Measurements from ENCODE around the gene MYO19. TPM values are rescaled to one million over a fixed set of nuclear protein-coding genes. Genes with fewer than 3 reads are reported as not detected.
A peak's percentile ranks its signal among the peaks of the same experiment; 100 is the strongest.

MYO19 gene
- total RNA-seq, 6 experiments from 2014 or later, result 20.6 to 40.5 (median 28.9) TPM

GRCh38 chr17:36550491-36551417 is 16.1 kb upstream of the MYO19 start:
- intact Hi-C loops (cut with DNase I), result no loop called here
- Histone ChIP-seq H3K9me3 (no peaks in the 10 kb centered on the region), H3K27me3 (no peaks in the 10 kb centered on the region), H3K36me3 (peaks cover 0 to 3% (median 2%) of the 10 kb centered on the region in 4 donors), H3K27ac (no peak overlapping the region), H3K4me3 (no peak overlapping the region), H3K4me1 (peaks cover 0 to 39% (median 11%) of the 10 kb centered on the region in 4 donors)
- ATAC-seq, result no peak
- no peak for DNase-seq
- no peak for TF ChIP-seq CTCF (IDR thresholded peaks at IDR 0.05)
- TF ChIP-seq POLR2A (IDR thresholded peaks at IDR 0.05), result no peak
- 64% methylated on average over 5 of the region's 8 CpGs for WGBS (ENCODE audit: insufficient coverage, low coverage, low lambda C conversion rate, missing lambda C conversion rate)

GRCh38 chr17:36547776-36548175 is 13.1 kb upstream of the MYO19 start:
- intact Hi-C loops (cut with DNase I), result loop anchor here in 1 of 2 donors (10.0 kb wide), 1 partner anchor 47 kb away; the partner anchor contains the start of gene DHRS11
- no peaks in the 10 kb centered on the region for H3K9me3 ChIP-seq
- DNase-seq (no peak), ATAC-seq (no peak)
- no peak overlapping the region for H3K4me3 ChIP-seq
- no peak overlapping the region for H3K27ac ChIP-seq
- no peaks in the 10 kb centered on the region for H3K36me3 ChIP-seq
- H3K4me1 ChIP-seq, result peaks cover 0 to 44% (median 11%) of the 10 kb centered on the region in 4 donors
- TF ChIP-seq CTCF (IDR thresholded peaks at IDR 0.05) (no peak), POLR2A (IDR thresholded peaks at IDR 0.05) (no peak)
- H3K27me3 ChIP-seq, result no peaks in the 10 kb centered on the region

GRCh38 chr17:36546418-36547093 is 11.9 kb upstream of the MYO19 start:
- Histone ChIP-seq H3K4me1 (peaks cover 0 to 44% (median 11%) of the 10 kb centered on the region in 4 donors), H3K27me3 (no peaks in the 10 kb centered on the region), H3K36me3 (no peaks in the 10 kb centered on the region), H3K27ac (peak overlapping the region; percentile 92 to 98 (median 98)), H3K9me3 (no peaks in the 10 kb centered on the region), H3K4me3 (peak overlapping the region; percentile 92 to 98 (median 94))
- no peak for ATAC-seq
- intact Hi-C loops (cut with DNase I), result loop anchor here in 1 of 2 donors (10.0 kb wide), 1 partner anchor 48 kb away; the partner anchor contains the start of gene DHRS11
- no peak for TF ChIP-seq POLR2A (IDR thresholded peaks at IDR 0.05)
- no peak for TF ChIP-seq CTCF (IDR thresholded peaks at IDR 0.05)
- DNase-seq, result no peak
- 1% methylated on average over 7 of the region's 7 CpGs for WGBS (ENCODE audit: insufficient coverage, low coverage, low lambda C conversion rate, missing lambda C conversion rate)

- WGBS (ENCODE audit: insufficient coverage, low coverage, low lambda C conversion rate, missing lambda C conversion rate), result under 1% methylated on average over 14 of the region's 60 CpGs
- peak overlapping the region; percentile 92 to 98 (median 98) for H3K27ac ChIP-seq
- H3K27me3 ChIP-seq, result no peaks in the 10 kb centered on the region
- H3K9me3 ChIP-seq, result no peaks in the 10 kb centered on the region
- intact Hi-C loops (cut with DNase I), result loop anchor here in 1 of 2 donors (10.0 kb wide), 1 partner anchor 49 kb away; the partner anchor contains the start of gene DHRS11
- H3K4me1 ChIP-seq, result peaks cover 0 to 44% (median 11%) of the 10 kb centered on the region in 4 donors
- DNase-seq, result peak; percentile 80 to 97 (median 97)
- peak overlapping the region; percentile 92 to 98 (median 94) for H3K4me3 ChIP-seq
- no peaks in the 10 kb centered on the region for H3K36me3 ChIP-seq
- TF ChIP-seq POLR2A (IDR thresholded peaks at IDR 0.05) (peak; percentile 77), CTCF (IDR thresholded peaks at IDR 0.05) (peak in 1 of 4 donors; percentile 3)
- peak; percentile 78 to 90 (median 84) for ATAC-seq
These were observed 11.1 kb upstream of the MYO19 start for GRCh38 chr17:36545465-36546417.

Data from right lobe of liver (tissue), 6 donors.